ENCODE data around the gene CCDC142.
A peak's percentile ranks its signal among the peaks of the same experiment; 100 is the strongest.

CCDC142 gene

DNA sequence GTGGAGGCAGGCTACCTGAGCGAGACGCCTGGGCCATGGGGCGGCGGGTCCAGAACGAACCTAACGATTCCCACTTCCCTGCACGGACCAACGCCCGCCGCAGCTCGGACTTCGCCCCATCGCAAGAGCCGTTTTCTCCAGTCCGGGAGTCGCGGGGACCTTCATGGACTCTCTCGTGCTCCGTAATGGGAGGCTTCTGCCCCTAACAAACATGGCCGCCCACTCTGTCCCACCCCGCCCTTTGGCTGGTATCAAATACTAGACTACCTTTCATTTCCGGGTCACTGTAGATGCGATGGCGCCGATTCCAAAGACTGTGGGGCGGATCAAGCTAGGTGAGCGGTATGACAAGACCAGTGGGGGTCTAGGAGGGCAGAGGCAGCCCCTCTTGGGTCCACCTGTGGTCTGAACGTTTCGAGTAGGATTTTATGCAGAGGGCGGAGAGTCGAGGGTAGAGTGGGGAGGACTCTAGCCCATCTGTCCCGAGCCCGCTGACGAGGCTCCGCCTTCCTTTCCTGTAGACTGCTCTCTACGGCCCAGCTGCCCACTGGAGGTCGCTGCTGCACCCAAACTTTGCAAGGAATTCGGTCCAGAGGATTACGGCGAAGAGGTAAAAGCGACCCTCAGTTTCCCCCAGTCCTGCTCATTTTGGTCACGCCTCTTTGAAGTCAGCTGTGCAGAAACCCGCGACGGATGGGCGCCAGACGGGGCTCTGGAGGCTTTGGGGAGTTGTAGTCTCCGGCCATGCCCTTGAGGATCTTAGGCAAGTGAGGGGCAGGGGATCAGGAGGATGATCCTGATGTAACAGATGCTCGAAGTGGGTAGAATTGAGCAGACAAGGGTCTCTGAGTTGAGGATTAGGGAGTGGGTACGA, at the start of gene CCDC142, which contains the start of gene TTC31:
Gene CCDC142, minus strand, starts transcription at position 198 of the 874 bp plus-strand sequence. Its CDS starts 161 bp downstream, at position 37.
Gene TTC31, plus strand, starts transcription at position 281 of the 874 bp plus-strand sequence. Its CDS starts 15 bp downstream, at position 296.
- Histone ChIP-seq H3K27ac (ENCODE audit: low read depth in 2 of 2, low read length in 2 of 2) (peak within 1 kb of the TSS; percentile 93), H3K4me1 (ENCODE audit: control insufficient read depth in 2 of 2, insufficient read depth in 2 of 2, low read length in 2 of 2) (peaks cover 24 to 25% of the 10 kb centered on the region in 2 donors), H3K27me3 (ENCODE audit: control insufficient read depth in 2 of 2, insufficient read depth in 2 of 2, low read length in 2 of 2) (no peaks in the 10 kb centered on the region), H3K36me3 (ENCODE audit: control insufficient read depth in 2 of 2, insufficient read depth in 2 of 2, low read length in 2 of 2) (peaks cover 7 to 13% of the 10 kb centered on the region in 2 donors), H3K4me3 (ENCODE audit: low read length in 2 of 2) (peak within 1 kb of the TSS; percentile 100), H3K9me3 (ENCODE audit: control insufficient read depth in 2 of 2, low read length in 2 of 2) (no peaks in the 10 kb centered on the region), H3K9ac (ENCODE audit: low read depth in 1 of 2, low read length in 2 of 2) (peak within 1 kb of the TSS; percentile 83 to 89)

DNA sequence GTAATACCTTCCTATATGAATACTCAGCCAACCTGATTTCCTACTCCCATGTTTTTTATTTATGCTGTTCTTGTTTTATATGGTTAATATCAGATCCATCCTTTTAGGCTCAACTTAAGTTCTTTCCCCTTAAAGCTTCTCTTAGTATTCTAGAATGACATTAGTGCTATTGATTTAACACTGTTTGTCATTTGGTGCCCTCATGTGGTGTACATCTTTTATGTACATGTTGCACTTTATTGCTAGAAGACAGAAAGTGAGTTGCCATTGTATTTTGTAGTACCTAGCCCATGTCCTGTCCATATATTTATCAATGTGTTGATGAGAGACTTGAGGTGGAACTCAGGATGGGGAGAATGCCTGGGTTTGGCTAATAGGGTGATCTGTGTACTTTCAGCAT, 49.4 kb upstream of the CCDC142 start:
- H3K4me3 ChIP-seq (ENCODE audit: low read length in 2 of 2): no peak overlapping the region
- H3K9me3 ChIP-seq (ENCODE audit: control insufficient read depth in 2 of 2, low read length in 2 of 2): no peaks in the 10 kb centered on the region
- H3K4me1 ChIP-seq (ENCODE audit: control insufficient read depth in 2 of 2, insufficient read depth in 2 of 2, low read length in 2 of 2): peaks cover 23 to 24% of the 10 kb centered on the region in 2 donors
- H3K36me3 ChIP-seq (ENCODE audit: control insufficient read depth in 2 of 2, insufficient read depth in 2 of 2, low read length in 2 of 2): peaks cover 8 to 23% of the 10 kb centered on the region in 2 donors
- no peak overlapping the region for H3K27ac ChIP-seq (ENCODE audit: low read depth in 2 of 2, low read length in 2 of 2)
- H3K9ac ChIP-seq (ENCODE audit: low read depth in 1 of 2, low read length in 2 of 2): no peak overlapping the region
- H3K27me3 ChIP-seq (ENCODE audit: control insufficient read depth in 2 of 2, insufficient read depth in 2 of 2, low read length in 2 of 2): no peaks in the 10 kb centered on the region

DNA sequence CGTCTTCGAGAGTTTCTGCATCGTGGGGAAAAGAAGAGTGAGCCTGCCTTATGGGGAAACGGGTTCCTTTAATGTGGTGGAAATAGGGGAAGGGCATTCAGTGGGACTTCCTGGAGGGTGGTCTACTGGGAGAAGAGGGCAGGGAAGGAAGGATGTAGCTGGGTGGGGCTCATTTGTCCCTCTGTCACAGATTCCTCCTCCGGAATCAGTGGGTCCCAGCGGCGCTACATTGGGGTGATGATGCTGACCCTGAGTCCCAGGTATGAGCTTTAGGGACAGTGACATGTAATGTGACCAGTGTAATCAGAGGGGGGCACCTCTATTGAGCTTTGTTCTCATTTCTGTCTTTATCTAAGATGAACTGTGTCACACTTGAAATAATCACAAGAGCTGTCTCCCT, 48.9 kb upstream of the CCDC142 start:
- Histone ChIP-seq H3K4me3 (ENCODE audit: low read length in 2 of 2) (no peak overlapping the region), H3K27ac (ENCODE audit: low read depth in 2 of 2, low read length in 2 of 2) (no peak overlapping the region), H3K4me1 (ENCODE audit: control insufficient read depth in 2 of 2, insufficient read depth in 2 of 2, low read length in 2 of 2) (peaks cover 23 to 25% of the 10 kb centered on the region in 2 donors), H3K27me3 (ENCODE audit: control insufficient read depth in 2 of 2, insufficient read depth in 2 of 2, low read length in 2 of 2) (no peaks in the 10 kb centered on the region), H3K9ac (ENCODE audit: low read depth in 1 of 2, low read length in 2 of 2) (no peak overlapping the region), H3K9me3 (ENCODE audit: control insufficient read depth in 2 of 2, low read length in 2 of 2) (no peaks in the 10 kb centered on the region), H3K36me3 (ENCODE audit: control insufficient read depth in 2 of 2, insufficient read depth in 2 of 2, low read length in 2 of 2) (peaks cover 14 to 28% of the 10 kb centered on the region in 2 donors)

DNA sequence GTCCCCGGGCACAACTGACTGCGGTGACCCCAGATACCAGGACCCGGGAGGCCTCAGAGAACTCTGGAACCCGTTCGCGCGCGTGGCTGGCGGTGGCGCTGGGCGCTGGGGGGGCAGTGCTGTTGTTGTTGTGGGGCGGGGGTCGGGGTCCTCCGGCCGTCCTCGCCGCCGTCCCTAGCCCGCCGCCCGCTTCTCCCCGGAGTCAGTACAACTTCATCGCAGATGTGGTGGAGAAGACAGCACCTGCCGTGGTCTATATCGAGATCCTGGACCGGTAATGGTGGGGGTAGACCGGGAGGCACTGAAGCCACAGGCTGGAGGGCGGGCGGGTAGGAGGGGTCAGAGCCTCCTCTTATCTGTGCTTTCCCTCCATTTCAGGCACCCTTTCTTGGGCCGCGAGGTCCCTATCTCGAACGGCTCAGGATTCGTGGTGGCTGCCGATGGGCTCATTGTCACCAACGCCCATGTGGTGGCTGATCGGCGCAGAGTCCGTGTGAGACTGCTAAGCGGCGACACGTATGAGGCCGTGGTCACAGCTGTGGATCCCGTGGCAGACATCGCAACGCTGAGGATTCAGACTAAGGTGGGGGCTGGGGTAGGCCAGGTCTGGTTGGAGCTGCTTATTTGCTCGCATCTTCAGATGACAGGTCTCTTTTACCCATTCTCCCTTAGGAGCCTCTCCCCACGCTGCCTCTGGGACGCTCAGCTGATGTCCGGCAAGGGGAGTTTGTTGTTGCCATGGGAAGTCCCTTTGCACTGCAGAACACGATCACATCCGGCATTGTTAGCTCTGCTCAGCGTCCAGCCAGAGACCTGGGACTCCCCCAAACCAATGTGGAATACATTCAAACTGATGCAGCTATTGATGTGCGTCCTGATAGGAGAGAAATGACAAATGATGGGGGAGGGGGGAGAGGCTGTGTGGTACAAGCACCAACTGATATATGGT, 47.7 kb upstream of the CCDC142 start:
- Histone ChIP-seq H3K9ac (ENCODE audit: low read depth in 1 of 2, low read length in 2 of 2) (peak overlapping the region; percentile 83 to 88), H3K4me3 (ENCODE audit: low read length in 2 of 2) (peak overlapping the region; percentile 94 to 97), H3K4me1 (ENCODE audit: control insufficient read depth in 2 of 2, insufficient read depth in 2 of 2, low read length in 2 of 2) (peaks cover 25 to 28% of the 10 kb centered on the region in 2 donors), H3K9me3 (ENCODE audit: control insufficient read depth in 2 of 2, low read length in 2 of 2) (no peaks in the 10 kb centered on the region), H3K27ac (ENCODE audit: low read depth in 2 of 2, low read length in 2 of 2) (peak overlapping the region; percentile 68 to 90), H3K36me3 (ENCODE audit: control insufficient read depth in 2 of 2, insufficient read depth in 2 of 2, low read length in 2 of 2) (peaks cover 18 to 37% of the 10 kb centered on the region in 2 donors), H3K27me3 (ENCODE audit: control insufficient read depth in 2 of 2, insufficient read depth in 2 of 2, low read length in 2 of 2) (no peaks in the 10 kb centered on the region)

DNA sequence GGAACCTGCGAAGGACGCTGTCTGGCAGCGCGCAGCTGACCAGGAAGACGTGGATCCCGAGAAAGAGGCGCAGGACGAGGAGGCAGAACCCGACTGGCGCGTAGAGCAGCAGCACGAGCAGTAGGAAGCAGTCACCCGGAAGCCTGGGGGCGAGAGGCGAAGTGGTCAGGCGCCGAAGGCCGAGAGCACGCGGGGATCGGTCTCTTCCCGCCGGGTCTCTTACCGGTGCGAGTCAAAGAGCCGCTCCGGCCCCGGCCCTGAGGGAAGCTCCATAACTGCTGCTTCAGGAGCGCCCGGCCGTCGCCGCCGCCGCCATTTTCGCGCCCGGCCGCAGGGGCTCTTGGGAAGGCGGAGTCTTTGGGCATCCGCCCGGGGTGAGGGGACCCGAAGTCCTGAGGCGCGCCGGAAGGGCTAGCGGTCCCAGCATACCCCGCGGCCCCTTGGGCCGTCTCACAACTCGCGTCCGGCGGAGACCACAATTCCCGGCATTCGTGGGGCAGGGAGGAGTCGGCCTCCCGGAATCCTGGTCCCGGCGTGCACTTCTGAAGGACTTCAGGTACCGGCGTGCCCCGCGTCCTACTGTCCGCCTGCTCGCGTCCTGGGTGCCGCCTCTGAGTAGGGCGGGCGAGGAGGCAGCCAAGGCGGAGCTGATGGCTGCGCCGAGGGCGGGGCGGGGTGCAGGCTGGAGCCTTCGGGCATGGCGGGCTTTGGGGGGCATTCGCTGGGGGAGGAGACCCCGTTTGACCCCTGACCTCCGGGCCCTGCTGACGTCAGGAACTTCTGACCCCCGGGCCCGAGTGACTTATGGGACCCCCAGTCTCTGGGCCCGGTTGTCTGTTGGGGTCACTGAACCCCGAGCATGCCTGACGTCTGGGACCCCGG, 46.8 kb upstream of the CCDC142 start, which contains the start of the genes AUP1 and HTRA2:
Gene AUP1, minus strand, starts transcription at position 350 of the 882 bp plus-strand sequence. Its CDS starts 77 bp downstream, at position 273.
Gene HTRA2, plus strand, starts transcription at position 577 of the 882 bp plus-strand sequence. Its CDS starts 74 bp downstream, at position 651.
- peak within 1 kb of the TSS; percentile 87 to 90 for H3K27ac ChIP-seq (ENCODE audit: low read depth in 2 of 2, low read length in 2 of 2)

DNA sequence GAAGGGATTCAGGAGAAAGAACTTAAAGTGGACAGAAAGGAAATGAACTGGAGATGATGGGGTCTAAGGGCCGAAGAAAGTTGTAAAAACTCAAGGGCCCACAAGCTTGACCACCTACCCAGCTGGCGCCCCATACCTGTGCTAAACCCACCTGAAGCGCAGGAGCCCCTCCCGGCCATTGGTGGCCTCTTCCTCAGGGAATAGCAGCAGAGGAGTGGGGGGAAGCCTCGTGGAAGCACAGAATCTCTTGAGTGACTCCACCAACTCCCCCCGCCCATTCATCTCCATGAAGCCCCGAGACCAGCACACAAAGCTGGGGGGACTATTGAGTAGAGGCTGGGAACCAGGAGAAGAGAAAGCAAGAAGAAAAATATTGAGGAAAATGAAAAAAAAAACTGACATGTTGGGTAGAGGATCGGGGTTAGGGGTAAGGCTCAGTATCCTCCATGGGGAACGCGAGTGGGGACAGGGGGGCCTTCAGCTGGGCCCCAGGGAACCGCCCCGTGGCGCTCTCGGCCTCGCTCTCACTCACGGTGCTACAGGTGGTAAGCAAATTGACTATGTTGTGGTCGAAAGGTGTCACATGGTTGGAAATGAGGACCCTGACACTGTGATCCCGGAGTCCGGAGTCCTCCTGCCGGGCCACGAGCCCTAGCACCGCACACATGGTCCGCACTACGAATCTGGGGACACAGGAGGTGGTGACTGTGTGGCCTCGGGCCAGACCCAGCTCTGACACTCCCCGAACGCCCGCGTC, 46.0 kb upstream of the CCDC142 start:
- Histone ChIP-seq H3K4me3 (ENCODE audit: low read length in 2 of 2) (peak overlapping the region; percentile 94 to 97), H3K36me3 (ENCODE audit: control insufficient read depth in 2 of 2, insufficient read depth in 2 of 2, low read length in 2 of 2) (peaks cover 18 to 37% of the 10 kb centered on the region in 2 donors), H3K27me3 (ENCODE audit: control insufficient read depth in 2 of 2, insufficient read depth in 2 of 2, low read length in 2 of 2) (no peaks in the 10 kb centered on the region), H3K27ac (ENCODE audit: low read depth in 2 of 2, low read length in 2 of 2) (peak overlapping the region; percentile 87 to 90), H3K4me1 (ENCODE audit: control insufficient read depth in 2 of 2, insufficient read depth in 2 of 2, low read length in 2 of 2) (peaks cover 32 to 33% of the 10 kb centered on the region in 2 donors), H3K9ac (ENCODE audit: low read depth in 1 of 2, low read length in 2 of 2) (peak overlapping the region; percentile 88 to 96), H3K9me3 (ENCODE audit: control insufficient read depth in 2 of 2, low read length in 2 of 2) (no peaks in the 10 kb centered on the region)

More for the DNA sequence above, 46.8 kb upstream of the CCDC142 start, which contains the start of the genes AUP1 and HTRA2:
- Histone ChIP-seq H3K9me3 (ENCODE audit: control insufficient read depth in 2 of 2, low read length in 2 of 2) (no peaks in the 10 kb centered on the region), H3K9ac (ENCODE audit: low read depth in 1 of 2, low read length in 2 of 2) (peak within 1 kb of the TSS; percentile 88 to 96), H3K36me3 (ENCODE audit: control insufficient read depth in 2 of 2, insufficient read depth in 2 of 2, low read length in 2 of 2) (peaks cover 18 to 37% of the 10 kb centered on the region in 2 donors), H3K27me3 (ENCODE audit: control insufficient read depth in 2 of 2, insufficient read depth in 2 of 2, low read length in 2 of 2) (no peaks in the 10 kb centered on the region), H3K4me1 (ENCODE audit: control insufficient read depth in 2 of 2, insufficient read depth in 2 of 2, low read length in 2 of 2) (peaks cover 32 to 33% of the 10 kb centered on the region in 2 donors), H3K4me3 (ENCODE audit: low read length in 2 of 2) (peak within 1 kb of the TSS; percentile 94 to 97)

- peaks cover 16 to 31% of the 10 kb centered on the region in 2 donors for H3K36me3 ChIP-seq (ENCODE audit: control insufficient read depth in 2 of 2, insufficient read depth in 2 of 2, low read length in 2 of 2)
- no peaks in the 10 kb centered on the region for H3K9me3 ChIP-seq (ENCODE audit: control insufficient read depth in 2 of 2, low read length in 2 of 2)
- peak overlapping the region in 1 of 2 donors; percentile 97 for H3K4me3 ChIP-seq (ENCODE audit: low read length in 2 of 2)
Observed at GRCh38 chr2:74527741-74528140, 44.9 kb upstream of the CCDC142 start.

GRCh38 chr2:74526649-74527230, 43.9 kb upstream of the CCDC142 start:
- Histone ChIP-seq H3K27me3 (ENCODE audit: control insufficient read depth in 2 of 2, insufficient read depth in 2 of 2, low read length in 2 of 2) (no peaks in the 10 kb centered on the region), H3K9ac (ENCODE audit: low read depth in 1 of 2, low read length in 2 of 2) (no peak overlapping the region), H3K4me1 (ENCODE audit: control insufficient read depth in 2 of 2, insufficient read depth in 2 of 2, low read length in 2 of 2) (peaks cover 32 to 33% of the 10 kb centered on the region in 2 donors), H3K9me3 (ENCODE audit: control insufficient read depth in 2 of 2, low read length in 2 of 2) (no peaks in the 10 kb centered on the region), H3K4me3 (ENCODE audit: low read length in 2 of 2) (no peak overlapping the region), H3K36me3 (ENCODE audit: control insufficient read depth in 2 of 2, insufficient read depth in 2 of 2, low read length in 2 of 2) (peaks cover 12 to 30% of the 10 kb centered on the region in 2 donors), H3K27ac (ENCODE audit: low read depth in 2 of 2, low read length in 2 of 2) (no peak overlapping the region)

More at GRCh38 chr2:74527741-74528140, 44.9 kb upstream of the CCDC142 start:
- Histone ChIP-seq H3K9ac (ENCODE audit: low read depth in 1 of 2, low read length in 2 of 2) (no peak overlapping the region), H3K27me3 (ENCODE audit: control insufficient read depth in 2 of 2, insufficient read depth in 2 of 2, low read length in 2 of 2) (no peaks in the 10 kb centered on the region), H3K27ac (ENCODE audit: low read depth in 2 of 2, low read length in 2 of 2) (no peak overlapping the region), H3K4me1 (ENCODE audit: control insufficient read depth in 2 of 2, insufficient read depth in 2 of 2, low read length in 2 of 2) (peaks cover 32 to 33% of the 10 kb centered on the region in 2 donors)
